ENCODE results near the gene CHTF8.

- TF ChIP-seq CTCF (IDR thresholded peaks at IDR 0.05; ENCODE audit: insufficient read depth, low read depth, low read length) (no peak), EZH2 (IDR thresholded peaks at IDR 0.05; ENCODE audit: insufficient read depth, low read length) (no peak)
Measured at GRCh38 chr16:69176033-69176800, 43.8 kb upstream of the CHTF8 start.
